GM03348 (cell line): ENCODE results near the gene NCAPG.
A peak's percentile ranks its signal among the peaks of the same experiment; 100 is the strongest.
"Not testable (repeated sequence)": the region's sequence is repeated elsewhere in the genome, so short reads cannot be mapped to it uniquely, and the experiment has no call there.

Experiments used
- DNase-seq: peaks from one replicate; pipeline ENCODE4 v3.0.0; 2012; ENCODE audit warnings: low spot score

NCAPG gene

GRCh38 chr4:17788956-17789355 lies 21.8 kb upstream of the NCAPG start:
- DNase-seq: no peak

- DNase-seq: no peak
These were observed 16.0 kb upstream of the NCAPG start for GRCh38 chr4:17794730-17795129.

- DNase-seq: no peak
These were observed 13.0 kb upstream of the NCAPG start for GRCh38 chr4:17797808-17798207.

GRCh38 chr4:17805580-17806155 lies 5.1 kb upstream of the NCAPG start:
- DNase-seq: no peak

GRCh38 chr4:17807446-17807845 lies 3.3 kb upstream of the NCAPG start:
- peak; percentile 26 for DNase-seq

- no peak for DNase-seq
These were observed 1.1 kb upstream of the NCAPG start for GRCh38 chr4:17809667-17810066.

GRCh38 chr4:17811078-17811603 lies 362 bp downstream of the NCAPG start:
- DNase-seq: no peak

GRCh38 chr4:17812125-17812524 lies 1.3 kb downstream of the NCAPG start:
- no peak for DNase-seq

- no peak for DNase-seq
These were observed 2.0 kb downstream of the NCAPG start for GRCh38 chr4:17812801-17813200.

- peak; percentile 10 for DNase-seq
These were observed 3.4 kb downstream of the NCAPG start for GRCh38 chr4:17814140-17814539.

GRCh38 chr4:17816142-17816541 lies 5.4 kb downstream of the NCAPG start:
- DNase-seq: no peak

GRCh38 chr4:17817027-17817426 lies 6.2 kb downstream of the NCAPG start:
- peak; percentile 57 for DNase-seq

- DNase-seq: no peak
These were observed 13.3 kb downstream of the NCAPG start for GRCh38 chr4:17823871-17824669.

GRCh38 chr4:17846266-17846665 lies 35.5 kb downstream of the NCAPG start:
- no peak for DNase-seq

- not testable (repeated sequence) for DNase-seq
These were observed 39.5 kb downstream of the NCAPG start for GRCh38 chr4:17850295-17850694.

- no peak for DNase-seq
These were observed 41.2 kb downstream of the NCAPG start for GRCh38 chr4:17851959-17852358.

- no peak for DNase-seq
These were observed 43.3 kb downstream of the NCAPG start for GRCh38 chr4:17854036-17854435.

GRCh38 chr4:17859793-17860406 lies 49.1 kb downstream of the NCAPG start:
- no peak for DNase-seq

GRCh38 chr4:17861906-17862305 lies 51.1 kb downstream of the NCAPG start:
- DNase-seq: not testable (repeated sequence)

GRCh38 chr4:17865866-17866363 lies 55.1 kb downstream of the NCAPG start:
- no peak for DNase-seq

- DNase-seq: no peak
These were observed 56.0 kb downstream of the NCAPG start for GRCh38 chr4:17866810-17867209.

- DNase-seq: no peak
These were observed 56.5 kb downstream of the NCAPG start for GRCh38 chr4:17867276-17867675.

- no peak for DNase-seq
These were observed 58.5 kb downstream of the NCAPG start for GRCh38 chr4:17869327-17869726.
